B cell (primary cell): ENCODE measurements around the gene EZH2. TPM values are rescaled to one million over a fixed set of nuclear protein-coding genes. Genes with fewer than 3 reads are reported as not detected.

Experiments
- ATAC-seq: fragments of 200-7000 bp; cut with Tn5 transposase; one replicate; pipeline ENCODE4 v1.10.0; 2021; ENCODE audit warnings: low read depth, mild to moderate bottlenecking, moderate number of reproducible peaks, moderate library complexity
- CTCF ChIA-PET: fragments of 350-600 bp; sonication (Branson Sonifier 250); formaldehyde crosslinking; loops from one replicate; lab custom pipeline; 2021; ENCODE audit warnings: antibody characterized with exemption, inconsistent platforms; lab: Charles Lee
- POLR2A ChIA-PET: fragments of 350-600 bp; sonication (Branson Sonifier 250); formaldehyde crosslinking; loops from one replicate; lab custom pipeline; 2021; ENCODE audit warnings: antibody characterized with exemption; lab: Charles Lee
- DNase-seq: peaks from one replicate; pipeline ENCODE4 v3.0.0; 2013
- H2AFZ ChIP-seq: 2 replicates; pipeline ENCODE4 v1.6.1; 2012; ENCODE audit warnings: mild to moderate bottlenecking, low read depth, low read length; ENCODE audit not compliant: insufficient read depth, poor library complexity, severe bottlenecking
- H3K27ac ChIP-seq, 2 donors: 1 replicate in 1 of 2; 2 replicates in 1 of 2; pipeline ENCODE4 v1.5.1; 2012 to 2013; ENCODE audit warnings: low read length in 2 of 2, mild to moderate bottlenecking in 2 of 2, moderate library complexity in 1 of 2
- H3K27me3 ChIP-seq, 4 experiments: fragments of 200-600 bp in 1 of 4; sonication (generic) in 1 of 4; replicated peaks in 1 of 4; 1 replicate in 2 of 4; 2 replicates in 2 of 4; pipeline versions ENCODE4 v1.6.1 to v1.7.0; 2013 to 2016; ENCODE audit warnings: low read length in 3 of 4, mild to moderate bottlenecking in 2 of 4, mixed read lengths in 1 of 4, moderate library complexity in 1 of 4; ENCODE audit not compliant: insufficient read depth in 4 of 4, control insufficient read depth in 3 of 4; ENCODE audit errors: control extremely low read depth in 1 of 4
- H3K36me3 ChIP-seq, 2 experiments: replicated peaks in 1 of 2; 1 replicate in 1 of 2; 2 replicates in 1 of 2; pipeline versions ENCODE4 v1.6.1 to v1.7.1; 2013; ENCODE audit warnings: low read length in 1 of 2; ENCODE audit not compliant: insufficient read depth in 2 of 2, control insufficient read depth in 1 of 2; ENCODE audit errors: control extremely low read depth in 1 of 2, extremely low read depth in 1 of 2
- H3K4me1 ChIP-seq, 2 donors: fragments of 200-600 bp in 1 of 2; sonication (generic) in 1 of 2; 1 replicate in 1 of 2; 2 replicates in 1 of 2; pipeline versions ENCODE4 v1.5.1 to v1.6.1; 2013 to 2017; ENCODE audit warnings: low read length in 2 of 2; ENCODE audit not compliant: control insufficient read depth in 2 of 2, insufficient read depth in 2 of 2
- H3K4me2 ChIP-seq: replicated peaks from 2 replicates; pipeline ENCODE3; 2012; ENCODE audit warnings: mild to moderate bottlenecking, low read depth, low read length; ENCODE audit not compliant: poor library complexity, severe bottlenecking
- H3K4me3 ChIP-seq, 5 experiments: fragments of 200-600 bp in 1 of 5; sonication (generic) in 1 of 5; 1 replicate in 3 of 5; 2 replicates in 2 of 5; pipeline versions ENCODE4 v1.5.1 to v1.7.0; 2011 to 2016; ENCODE audit warnings: low read length in 4 of 5, mild to moderate bottlenecking in 4 of 5, low read depth in 2 of 5, control low read depth in 1 of 5, moderate library complexity in 1 of 5; ENCODE audit not compliant: insufficient read depth in 1 of 5; ENCODE audit errors: control extremely low read depth in 1 of 5, extremely low read depth in 1 of 5
- H3K79me2 ChIP-seq: fragments of 200-600 bp; sonication (generic); one replicate; pipeline ENCODE4 v1.6.0; 2016; ENCODE audit warnings: low read length; ENCODE audit not compliant: control insufficient read depth, insufficient read depth
- H3K9ac ChIP-seq: fragments of 200-600 bp; sonication (generic); 2 replicates; pipeline ENCODE4 v1.6.1; 2017; ENCODE audit warnings: mild to moderate bottlenecking, low read length, moderate library complexity
- H3K9me3 ChIP-seq, 3 donors: one replicate each; pipeline versions ENCODE4 v1.6.1 to v1.7.1; 2013; ENCODE audit warnings: low read length in 2 of 3; ENCODE audit not compliant: control insufficient read depth in 2 of 3, insufficient read depth in 1 of 3; ENCODE audit errors: control extremely low read depth in 1 of 3
- H4K20me1 ChIP-seq: 2 replicates; pipeline ENCODE4 v1.6.0; 2012; ENCODE audit warnings: mild to moderate bottlenecking, low read length; ENCODE audit not compliant: insufficient read depth, control insufficient read depth, poor library complexity, severe bottlenecking
- H3K27ac Mint-ChIP-seq: one replicate; pipeline ENCODE4 v1.8.0; 2021; ENCODE audit warnings: mixed read lengths
- H3K27me3 Mint-ChIP-seq: one replicate; pipeline ENCODE4 v1.8.0; 2021; ENCODE audit warnings: mixed read lengths
- H3K4me1 Mint-ChIP-seq: one replicate; pipeline ENCODE4 v1.8.0; 2021; ENCODE audit warnings: mixed read lengths
- H3K4me3 Mint-ChIP-seq: one replicate; pipeline ENCODE4 v1.8.0; 2021; ENCODE audit warnings: mixed read lengths
- H3K9me3 Mint-ChIP-seq: one replicate; pipeline ENCODE4 v1.8.0; 2022; ENCODE audit warnings: mixed read lengths; ENCODE audit not compliant: insufficient read depth
- CTCF ChIP-seq: fragments of 200-600 bp; IDR thresholded peaks from one replicate; pipeline ENCODE4 v1.8.0; 2022; ENCODE audit warnings: antibody characterized with exemption, mild to moderate bottlenecking
- EZH2 ChIP-seq: IDR thresholded peaks from 2 replicates; pipeline ENCODE4 v1.6.1; 2012; ENCODE audit warnings: borderline replicate concordance, low read depth, mild to moderate bottlenecking, moderate library complexity, low read length; ENCODE audit not compliant: insufficient read depth, poor library complexity, severe bottlenecking
- WGBS: methylation state at CpG from one replicate; pipeline ENCODE4 v1.1.5; 2013; ENCODE audit warnings: missing lambda C conversion rate; ENCODE audit not compliant: insufficient coverage; 5-methylcytosine and 5-hydroxymethylcytosine counted together
- intact Hi-C: fragments of 100-400 bp; cut with micrococcal nuclease; formaldehyde crosslinking; loops from one replicate; pipeline ENCODE4 v1.10.0; 2022
- polyA plus RNA-seq: library from polyadenylated mRNA; depleted of rRNA; stranded (reverse); fragments of >200 nt; gene quantifications from 2 replicates; pipeline ENCODE4 v1.2.3, GENCODE V29; 2012
- total RNA-seq, 2 donors: library from RNA; stranded (reverse); fragments of 120-200 nt in 1 of 2; gene quantifications; 1 replicate in 1 of 2; 2 replicates in 1 of 2; pipeline versions ENCODE4 v1.2.3 to v1.2.4, GENCODE V29; 2013 to 2022

Gene EZH2
- total and polyA plus RNA-seq, 2 donors (not counting 1 experiment from before 2014, with no cell fraction given): 5.1 to 10.3 TPM

- DNase-seq (no peak), ATAC-seq (no peak)
- Histone ChIP-seq H3K36me3 (no peaks in the 10 kb centered on the region), H2AFZ (no peak overlapping the region), H3K27ac (no peak overlapping the region), H3K9me3 (peaks cover 2 to 8% (median 7%) of the 10 kb centered on the region in 3 donors), H4K20me1 (no peaks in the 10 kb centered on the region), H3K9ac (no peak overlapping the region), H3K27me3 (no peaks in the 10 kb centered on the region), H3K4me1 (peaks cover 0 to 4% of the 10 kb centered on the region in 2 donors), H3K4me2 (no peak overlapping the region), H3K79me2 (peaks cover 57% of the 10 kb centered on the region), H3K4me3 (no peak overlapping the region)
- Mint-ChIP-seq H3K27ac (no peak overlapping the region), H3K9me3 (peaks cover 5% of the 10 kb centered on the region), H3K4me1 (peaks cover 21% of the 10 kb centered on the region), H3K4me3 (no peak overlapping the region), H3K27me3 (no peaks in the 10 kb centered on the region)
- TF ChIP-seq EZH2 (no peak), CTCF (no peak)
- ChIA-PET CTCF (interaction anchor here (0.8 kb wide), 1 partner anchor 100 kb away, joined by 4 read pairs; no protein-coding TSS in a partner anchor), POLR2A (no interaction called here)
- intact Hi-C loops: no loop called here
- WGBS: no CpG with 5 or more reads among the region's 3 CpGs
Measured at GRCh38 chr7:148862481-148862880, 21.6 kb downstream of the EZH2 start.

GRCh38 chr7:148858489-148858888, 25.6 kb downstream of the EZH2 start:
- peaks cover 13% of the 10 kb centered on the region for H3K4me1 Mint-ChIP-seq

More at GRCh38 chr7:148858489-148858888, 25.6 kb downstream of the EZH2 start:
- POLR2A ChIA-PET: no interaction called here
- no peak overlapping the region for H3K4me3 ChIP-seq
- no peak overlapping the region for H3K27ac Mint-ChIP-seq
- no peak overlapping the region for H3K9ac ChIP-seq
- CTCF ChIA-PET: interaction anchor here (0.7 to 3.0 kb wide), 5 partner anchors 9 to 107 kb away, joined by 3 to 22 read pairs (median 4); no protein-coding TSS in a partner anchor
- no peaks in the 10 kb centered on the region for H4K20me1 ChIP-seq
- no peaks in the 10 kb centered on the region for H3K9me3 Mint-ChIP-seq
- no peak for TF ChIP-seq CTCF
- TF ChIP-seq EZH2: no peak
- no peaks in the 10 kb centered on the region for H3K36me3 ChIP-seq
- no peak overlapping the region for H3K4me2 ChIP-seq
- no peak overlapping the region for H3K27ac ChIP-seq
- no peaks in the 10 kb centered on the region for H3K9me3 ChIP-seq
- WGBS: 100% methylated on average over 1 of the region's 2 CpGs
- H3K27me3 ChIP-seq: no peaks in the 10 kb centered on the region
- no peak overlapping the region for H2AFZ ChIP-seq
- peaks cover 77% of the 10 kb centered on the region for H3K79me2 ChIP-seq
- DNase-seq: no peak
- H3K4me3 Mint-ChIP-seq: no peak overlapping the region
- no peaks in the 10 kb centered on the region for H3K4me1 ChIP-seq
- ATAC-seq: no peak
- no peaks in the 10 kb centered on the region for H3K27me3 Mint-ChIP-seq
- intact Hi-C loops: no loop called here
